Osteocyte (in vitro differentiated cells): ENCODE data around the gene DNAJB2. TPM values are rescaled to one million over a fixed set of nuclear protein-coding genes. Genes with fewer than 3 reads are reported as not detected.

Source experiments
- DNase-seq: peaks from one replicate; pipeline ENCODE4 v3.0.0; 2021; ENCODE audit warnings: mixed read lengths; ENCODE audit not compliant: unreplicated experiment; ENCODE audit errors: extremely low spot score
- H3K27ac Mint-ChIP-seq: one replicate; pipeline ENCODE4 v1.8.0; 2021; ENCODE audit warnings: mild to moderate bottlenecking, mixed read lengths; ENCODE audit not compliant: unreplicated experiment
- H3K27me3 Mint-ChIP-seq: one replicate; pipeline ENCODE4 v1.8.0; 2021; ENCODE audit warnings: mixed read lengths; ENCODE audit not compliant: unreplicated experiment
- H3K36me3 Mint-ChIP-seq: one replicate; pipeline ENCODE4 v1.8.0; 2021; ENCODE audit warnings: mixed read lengths; ENCODE audit not compliant: unreplicated experiment
- H3K4me1 Mint-ChIP-seq: one replicate; pipeline ENCODE4 v1.8.0; 2021; ENCODE audit warnings: mixed read lengths; ENCODE audit not compliant: unreplicated experiment
- H3K4me3 Mint-ChIP-seq: one replicate; pipeline ENCODE4 v1.8.0; 2021; ENCODE audit warnings: mild to moderate bottlenecking, moderate library complexity, mixed read lengths; ENCODE audit not compliant: unreplicated experiment
- H3K9me3 Mint-ChIP-seq: one replicate; pipeline ENCODE4 v1.8.0; 2021; ENCODE audit warnings: mixed read lengths; ENCODE audit not compliant: unreplicated experiment
- CTCF ChIP-seq: fragments of 200-600 bp; sonication (generic); IDR thresholded peaks from 2 replicates; pipeline ENCODE4 v1.5.0; 2021; ENCODE audit warnings: antibody characterized with exemption, mild to moderate bottlenecking, moderate library complexity
- total RNA-seq: library from RNA; stranded (reverse); gene quantifications from 2 replicates; pipeline ENCODE4 v1.2.1, GENCODE V29; 2021

The DNAJB2 gene
- total RNA-seq, 1 donor from 2014 or later = 43.3 TPM

DNA sequence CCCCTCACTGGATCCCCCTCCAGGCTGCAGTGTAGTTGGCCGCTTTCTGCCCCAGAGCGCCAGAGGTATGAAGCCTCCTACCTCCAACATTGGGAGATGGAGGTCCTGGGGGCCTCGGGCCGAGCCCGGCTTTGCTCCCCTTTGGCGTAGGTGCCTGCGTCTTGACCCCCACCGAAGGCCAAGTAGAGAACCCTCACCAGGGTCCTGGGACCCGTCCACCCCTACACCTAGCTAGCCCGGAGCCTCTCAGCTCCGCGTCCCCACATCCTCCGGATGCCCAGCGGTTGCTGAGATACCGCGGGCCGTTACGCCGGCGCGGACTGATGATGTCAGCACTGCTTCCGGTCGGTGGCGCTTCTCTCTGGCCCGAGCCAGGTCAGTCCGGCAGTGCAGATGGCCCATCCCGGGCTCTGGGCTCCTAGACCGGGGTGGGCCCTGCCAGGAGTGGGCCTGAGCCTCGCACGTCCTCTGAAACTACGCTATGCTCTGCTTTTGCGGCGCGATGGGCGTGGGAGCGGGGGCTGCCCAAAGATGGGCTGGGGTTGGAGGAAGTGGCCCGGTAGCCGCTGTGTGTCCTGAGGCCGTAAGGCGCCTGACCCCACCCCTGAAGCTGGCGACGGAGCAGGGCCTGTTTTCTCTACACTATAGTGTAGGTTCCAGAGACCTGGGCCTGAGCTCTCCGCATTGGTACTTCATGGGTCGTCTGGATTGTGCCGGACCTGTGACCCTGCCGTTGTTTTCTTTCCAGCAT, 33.8 kb upstream of the DNAJB2 start, which contains the start of the genes GLB1L and STK16:
TSS of gene GLB1L (minus strand) at position 297 of the 751 bp plus-strand sequence. CDS start 1,871 bp downstream, outside the sequence.
TSS of gene STK16 (plus strand) at position 332 of the 751 bp plus-strand sequence. CDS start 521 bp downstream, outside the sequence.
- peak within 1 kb of the TSS; percentile 96 for H3K27ac Mint-ChIP-seq
- H3K4me3 Mint-ChIP-seq = peak within 1 kb of the TSS; percentile 85
- no peaks in the 10 kb centered on the region for H3K27me3 Mint-ChIP-seq
- DNase-seq = peak; percentile 98
- no peaks in the 10 kb centered on the region for H3K9me3 Mint-ChIP-seq
- no peak for TF ChIP-seq CTCF
- peaks cover 35% of the 10 kb centered on the region for H3K4me1 Mint-ChIP-seq
- H3K36me3 Mint-ChIP-seq = no peaks in the 10 kb centered on the region

GRCh38 chr2:219245899-219246230, 33.3 kb upstream of the DNAJB2 start:
- Mint-ChIP-seq H3K4me3 (peak overlapping the region; percentile 85), H3K9me3 (no peaks in the 10 kb centered on the region), H3K36me3 (no peaks in the 10 kb centered on the region), H3K27me3 (no peaks in the 10 kb centered on the region), H3K27ac (peak overlapping the region; percentile 96), H3K4me1 (peaks cover 38% of the 10 kb centered on the region)
- no peak for DNase-seq
- no peak for TF ChIP-seq CTCF

DNA sequence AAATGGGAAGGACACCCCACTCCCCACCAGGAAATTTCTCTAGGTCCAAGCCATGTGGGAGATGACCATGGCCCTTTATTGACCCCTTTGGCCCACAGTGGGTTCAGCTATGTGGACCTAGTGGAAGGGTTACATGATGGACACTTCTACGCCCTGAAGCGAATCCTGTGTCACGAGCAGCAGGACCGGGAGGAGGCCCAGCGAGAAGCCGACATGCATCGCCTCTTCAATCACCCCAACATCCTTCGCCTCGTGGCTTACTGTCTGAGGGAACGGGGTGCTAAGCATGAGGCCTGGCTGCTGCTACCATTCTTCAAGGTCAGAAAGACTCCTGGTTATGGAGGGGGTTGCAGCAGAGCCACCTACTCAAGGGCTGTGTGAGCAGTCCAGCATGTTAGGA, 32.6 kb upstream of the DNAJB2 start:
- H3K36me3 Mint-ChIP-seq = no peaks in the 10 kb centered on the region
- no peak for TF ChIP-seq CTCF
- H3K4me3 Mint-ChIP-seq = peak overlapping the region; percentile 85
- H3K9me3 Mint-ChIP-seq = no peaks in the 10 kb centered on the region
- H3K27ac Mint-ChIP-seq = peak overlapping the region; percentile 41
- H3K27me3 Mint-ChIP-seq = no peaks in the 10 kb centered on the region
- H3K4me1 Mint-ChIP-seq = peaks cover 45% of the 10 kb centered on the region
- no peak for DNase-seq

DNA sequence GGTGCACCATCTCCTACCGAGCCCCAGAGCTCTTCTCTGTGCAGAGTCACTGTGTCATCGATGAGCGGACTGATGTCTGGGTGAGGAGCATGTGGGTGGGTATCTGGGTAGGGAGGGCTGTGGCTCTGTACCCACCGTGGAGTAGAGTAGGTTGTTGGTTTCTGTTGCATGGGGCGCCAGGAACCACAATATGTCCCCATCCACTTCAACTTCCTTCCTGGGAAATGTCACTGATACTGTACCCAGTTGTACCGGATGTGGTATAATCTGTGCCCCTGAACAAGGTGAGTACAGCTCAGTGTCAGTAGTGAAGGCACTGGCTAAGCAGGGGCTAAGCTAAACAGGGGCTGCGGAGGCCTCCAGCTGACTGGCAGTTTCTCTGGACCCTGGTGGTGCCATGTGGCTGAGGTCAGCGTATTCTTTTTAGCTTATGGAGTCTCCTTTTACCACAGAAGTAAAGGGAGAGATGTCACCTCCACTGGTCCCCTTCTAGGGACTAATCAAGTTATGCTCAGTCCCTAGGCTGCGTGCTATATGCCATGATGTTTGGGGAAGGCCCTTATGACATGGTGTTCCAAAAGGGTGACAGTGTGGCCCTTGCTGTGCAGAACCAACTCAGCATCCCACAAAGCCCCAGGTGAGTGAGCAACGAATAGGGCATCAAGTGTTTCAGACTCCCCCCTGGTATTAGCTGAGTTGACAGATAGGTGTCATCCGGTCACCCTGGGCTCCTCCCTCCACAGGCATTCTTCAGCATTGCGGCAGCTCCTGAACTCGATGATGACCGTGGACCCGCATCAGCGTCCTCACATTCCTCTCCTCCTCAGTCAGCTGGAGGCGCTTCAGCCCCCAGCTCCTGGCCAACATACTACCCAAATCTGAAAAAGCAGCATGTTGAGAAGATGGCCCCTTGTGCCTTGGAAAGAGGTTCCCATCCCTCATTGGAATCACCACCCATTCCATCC, 31.2 kb upstream of the DNAJB2 start:
- DNase-seq = no peak

More for the DNA sequence above, 31.2 kb upstream of the DNAJB2 start:
- peak overlapping the region; percentile 52 for H3K27ac Mint-ChIP-seq
- H3K4me3 Mint-ChIP-seq = no peak overlapping the region
- H3K9me3 Mint-ChIP-seq = no peaks in the 10 kb centered on the region
- H3K4me1 Mint-ChIP-seq = peaks cover 55% of the 10 kb centered on the region
- H3K36me3 Mint-ChIP-seq = no peaks in the 10 kb centered on the region
- no peak for TF ChIP-seq CTCF
- peaks cover 3% of the 10 kb centered on the region for H3K27me3 Mint-ChIP-seq
